ENCODE measurements around the gene PLOD2.

GRCh38 chr3:146092230-146092629 lies 68.8 kb downstream of the PLOD2 start:
- TF ChIP-seq, protein P1, sequence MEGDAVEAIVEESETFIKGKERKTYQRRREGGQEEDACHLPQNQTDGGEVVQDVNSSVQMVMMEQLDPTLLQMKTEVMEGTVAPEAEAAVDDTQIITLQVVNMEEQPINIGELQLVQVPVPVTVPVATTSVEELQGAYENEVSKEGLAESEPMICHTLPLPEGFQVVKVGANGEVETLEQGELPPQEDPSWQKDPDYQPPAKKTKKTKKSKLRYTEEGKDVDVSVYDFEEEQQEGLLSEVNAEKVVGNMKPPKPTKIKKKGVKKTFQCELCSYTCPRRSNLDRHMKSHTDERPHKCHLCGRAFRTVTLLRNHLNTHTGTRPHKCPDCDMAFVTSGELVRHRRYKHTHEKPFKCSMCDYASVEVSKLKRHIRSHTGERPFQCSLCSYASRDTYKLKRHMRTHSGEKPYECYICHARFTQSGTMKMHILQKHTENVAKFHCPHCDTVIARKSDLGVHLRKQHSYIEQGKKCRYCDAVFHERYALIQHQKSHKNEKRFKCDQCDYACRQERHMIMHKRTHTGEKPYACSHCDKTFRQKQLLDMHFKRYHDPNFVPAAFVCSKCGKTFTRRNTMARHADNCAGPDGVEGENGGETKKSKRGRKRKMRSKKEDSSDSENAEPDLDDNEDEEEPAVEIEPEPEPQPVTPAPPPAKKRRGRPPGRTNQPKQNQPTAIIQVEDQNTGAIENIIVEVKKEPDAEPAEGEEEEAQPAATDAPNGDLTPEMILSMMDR (IDR thresholded peaks at IDR 0.05; ENCODE audit: low read depth, low read length, poor library complexity, severe bottlenecking) = no peak
- no peak for TF ChIP-seq EZH2phosphoT487 (IDR thresholded peaks at IDR 0.05; ENCODE audit: borderline replicate concordance, low read length)

Measured in DOHH2 (cell line).